ENCODE data around the gene HMCN1.

HMCN1 gene

DNA sequence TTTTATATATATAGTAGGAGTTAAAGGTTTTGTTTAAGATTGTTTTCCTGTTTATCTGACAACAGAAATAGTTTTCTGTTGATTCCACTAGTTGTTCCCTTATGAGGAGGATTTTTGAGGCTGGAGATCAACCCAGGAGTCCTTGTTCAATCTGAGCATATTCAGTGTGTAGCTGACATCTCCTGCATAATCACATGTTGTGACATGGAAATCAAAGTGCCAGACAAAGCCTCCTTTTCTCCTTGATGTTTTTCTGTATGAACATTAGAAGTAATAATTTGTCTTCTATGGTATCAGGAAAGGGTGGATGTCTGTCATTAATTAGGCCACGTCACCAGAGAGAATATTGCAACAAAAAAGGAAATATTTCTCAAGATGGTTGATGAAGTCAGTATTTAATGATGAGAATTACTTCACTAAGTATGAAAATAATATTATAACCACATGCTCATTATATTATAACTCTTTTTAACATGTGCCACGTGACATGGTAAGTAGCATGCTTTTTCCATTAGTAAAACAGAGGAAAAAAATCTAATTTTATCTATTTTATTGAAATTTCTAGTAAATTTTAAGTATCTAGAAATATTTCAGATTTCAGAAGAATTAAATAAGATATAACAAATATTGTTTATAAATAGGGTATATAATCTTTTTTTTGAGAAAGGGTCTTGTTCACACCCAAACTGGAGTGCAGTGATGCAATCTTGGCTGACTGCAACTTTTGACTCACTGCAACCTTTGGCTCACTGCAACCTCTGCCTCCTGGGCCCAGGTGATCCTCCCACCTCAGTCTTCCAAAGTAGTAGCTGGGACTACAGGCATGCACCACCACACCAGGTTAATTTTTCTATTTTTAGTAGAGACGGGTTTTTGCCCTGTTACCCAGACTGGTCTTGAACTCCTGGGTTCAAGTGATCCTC is 223.5 kb downstream of the HMCN1 start:
- DNase-seq (ENCODE audit: low read depth, low spot score) = no peak
- no CpG with 5 or more reads among the region's 3 CpGs for WGBS (ENCODE audit: insufficient coverage, insufficient read length)
- no peaks in the 10 kb centered on the region for H3K36me3 ChIP-seq (ENCODE audit: control insufficient read depth, insufficient read depth, low read length)
- H3K27me3 ChIP-seq (ENCODE audit: control insufficient read depth, insufficient read depth, low read length) = no peaks in the 10 kb centered on the region
- H3K27ac ChIP-seq (ENCODE audit: low read length) = no peak overlapping the region
- H3K9me3 ChIP-seq (ENCODE audit: control insufficient read depth, insufficient read depth, low read length) = no peaks in the 10 kb centered on the region
- H3K4me3 ChIP-seq (ENCODE audit: low read length) = no peak overlapping the region
- H3K4me1 ChIP-seq (ENCODE audit: control insufficient read depth, insufficient read depth, low read length) = no peaks in the 10 kb centered on the region

DNA sequence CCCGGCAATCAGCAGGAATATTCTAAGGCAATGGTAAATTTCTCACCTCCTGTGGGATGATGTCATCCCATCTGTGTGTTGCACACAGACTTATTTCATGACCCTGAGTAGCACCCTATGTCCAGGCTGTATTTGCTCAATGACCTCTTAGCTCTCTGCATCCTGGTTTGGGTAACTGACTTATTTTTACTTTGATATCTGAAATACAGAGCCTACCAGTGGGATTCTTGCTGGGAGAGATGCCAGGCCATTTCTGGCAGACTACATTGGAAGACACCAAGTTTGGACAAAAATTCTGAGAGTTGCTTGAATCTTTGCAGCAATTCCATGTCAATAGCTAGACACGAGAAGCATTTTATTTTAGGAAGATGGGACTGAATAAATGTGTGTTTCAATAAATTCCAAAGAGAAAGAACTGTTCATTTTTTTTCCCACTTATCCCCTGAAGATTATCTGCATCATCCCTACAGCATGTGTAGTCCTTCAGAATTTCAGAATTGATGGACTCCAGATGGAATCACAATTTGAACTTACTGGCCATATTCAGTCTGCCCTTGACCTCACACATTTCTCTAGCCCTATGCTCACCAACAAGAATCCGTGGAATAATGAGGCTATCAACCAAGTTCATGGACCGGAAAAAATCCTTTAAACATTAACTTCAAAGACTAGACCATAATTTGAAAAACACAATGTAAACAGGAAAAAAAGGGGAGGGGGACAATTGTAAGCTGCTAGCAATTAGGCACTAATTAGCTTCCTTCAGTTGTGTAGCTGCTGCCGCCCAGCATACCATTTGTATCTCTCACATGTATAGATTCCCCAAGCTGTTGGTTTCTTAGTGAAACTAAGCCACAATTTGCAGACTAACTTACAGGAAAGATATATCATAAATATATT is 226.5 kb downstream of the HMCN1 start:
- Histone ChIP-seq H3K36me3 (ENCODE audit: control insufficient read depth, insufficient read depth, low read length) (no peaks in the 10 kb centered on the region), H3K27me3 (ENCODE audit: control insufficient read depth, insufficient read depth, low read length) (no peaks in the 10 kb centered on the region), H3K4me3 (ENCODE audit: low read length) (no peak overlapping the region), H3K27ac (ENCODE audit: low read length) (no peak overlapping the region), H3K9me3 (ENCODE audit: control insufficient read depth, insufficient read depth, low read length) (no peaks in the 10 kb centered on the region), H3K4me1 (ENCODE audit: control insufficient read depth, insufficient read depth, low read length) (no peaks in the 10 kb centered on the region)
- DNase-seq (ENCODE audit: low read depth, low spot score) = no peak
- no CpG with 5 or more reads among the region's 5 CpGs for WGBS (ENCODE audit: insufficient coverage, insufficient read length)

DNA sequence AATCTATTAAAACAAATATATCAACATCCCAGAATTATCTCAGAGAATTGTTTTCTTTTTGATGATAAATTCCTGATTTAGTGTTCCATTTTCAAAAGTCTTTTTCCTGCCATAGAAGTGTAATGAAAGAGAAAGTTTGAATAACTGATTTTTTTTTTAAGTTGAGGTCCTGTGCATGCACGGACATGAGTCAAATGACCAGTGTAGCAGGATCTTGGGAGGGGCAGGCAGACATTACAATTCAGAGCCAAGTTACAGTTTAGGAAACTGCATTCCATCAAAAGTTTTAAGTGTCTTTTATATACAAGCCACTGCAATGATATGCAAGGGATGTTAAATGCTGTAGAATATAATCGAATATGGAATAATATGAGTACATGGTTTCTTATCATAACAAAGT is 227.5 kb downstream of the HMCN1 start:
- Histone ChIP-seq H3K27me3 (ENCODE audit: control insufficient read depth, insufficient read depth, low read length) (no peaks in the 10 kb centered on the region), H3K4me1 (ENCODE audit: control insufficient read depth, insufficient read depth, low read length) (no peaks in the 10 kb centered on the region), H3K4me3 (ENCODE audit: low read length) (no peak overlapping the region), H3K36me3 (ENCODE audit: control insufficient read depth, insufficient read depth, low read length) (no peaks in the 10 kb centered on the region), H3K27ac (ENCODE audit: low read length) (no peak overlapping the region), H3K9me3 (ENCODE audit: control insufficient read depth, insufficient read depth, low read length) (no peaks in the 10 kb centered on the region)
- no peak for DNase-seq (ENCODE audit: low read depth, low spot score)
- no CpG with 5 or more reads among the region's 2 CpGs for WGBS (ENCODE audit: insufficient coverage, insufficient read length)

DNA sequence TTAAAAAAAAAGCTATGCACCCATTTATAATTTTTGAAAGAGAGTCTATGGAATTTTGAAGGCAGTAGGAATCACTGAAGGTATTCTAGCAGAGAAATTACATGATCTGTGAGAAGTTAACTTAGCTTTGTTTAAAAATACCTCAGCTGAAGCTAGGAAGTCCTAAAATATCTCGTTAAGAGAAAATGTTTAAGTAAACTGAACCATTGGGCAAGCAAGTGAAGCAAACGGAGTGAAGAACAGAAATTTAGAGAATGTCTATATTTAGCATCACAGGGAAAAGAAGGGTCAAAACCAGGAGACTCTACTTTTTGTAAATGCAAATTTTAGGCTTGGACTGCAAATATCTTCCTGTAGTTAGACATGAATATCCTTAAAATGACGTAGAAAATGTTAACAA is 230.8 kb downstream of the HMCN1 start:
- no CpG with 5 or more reads among the region's 3 CpGs for WGBS (ENCODE audit: insufficient coverage, insufficient read length)
- DNase-seq (ENCODE audit: low read depth, low spot score) = no peak
- no peaks in the 10 kb centered on the region for H3K36me3 ChIP-seq (ENCODE audit: control insufficient read depth, insufficient read depth, low read length)
- H3K9me3 ChIP-seq (ENCODE audit: control insufficient read depth, insufficient read depth, low read length) = no peaks in the 10 kb centered on the region
- no peaks in the 10 kb centered on the region for H3K27me3 ChIP-seq (ENCODE audit: control insufficient read depth, insufficient read depth, low read length)
- no peak overlapping the region for H3K27ac ChIP-seq (ENCODE audit: low read length)
- no peak overlapping the region for H3K4me3 ChIP-seq (ENCODE audit: low read length)
- H3K4me1 ChIP-seq (ENCODE audit: control insufficient read depth, insufficient read depth, low read length) = no peaks in the 10 kb centered on the region

DNA sequence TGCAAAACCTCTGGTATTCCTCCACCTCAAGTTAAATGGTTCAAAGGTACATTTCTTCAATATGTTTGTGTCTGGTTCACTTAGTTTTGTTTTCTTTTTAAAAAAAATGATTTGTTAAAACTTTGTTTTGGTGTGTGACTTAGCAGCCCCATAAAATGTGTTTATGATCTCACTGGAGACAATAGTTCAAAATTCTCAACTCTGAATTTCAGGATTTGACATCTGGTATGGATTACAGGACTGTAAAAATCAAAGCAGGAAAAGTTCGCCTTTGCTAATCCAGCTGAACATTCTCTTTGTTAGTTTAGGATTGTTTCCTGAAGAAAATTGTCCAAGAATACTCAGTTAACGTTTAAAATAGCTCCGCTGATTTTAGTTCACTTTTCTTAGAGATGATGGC is 231.7 kb downstream of the HMCN1 start:
- no CpG with 5 or more reads among the region's 3 CpGs for WGBS (ENCODE audit: insufficient coverage, insufficient read length)
- H3K27ac ChIP-seq (ENCODE audit: low read length) = no peak overlapping the region
- no peaks in the 10 kb centered on the region for H3K4me1 ChIP-seq (ENCODE audit: control insufficient read depth, insufficient read depth, low read length)

DNA sequence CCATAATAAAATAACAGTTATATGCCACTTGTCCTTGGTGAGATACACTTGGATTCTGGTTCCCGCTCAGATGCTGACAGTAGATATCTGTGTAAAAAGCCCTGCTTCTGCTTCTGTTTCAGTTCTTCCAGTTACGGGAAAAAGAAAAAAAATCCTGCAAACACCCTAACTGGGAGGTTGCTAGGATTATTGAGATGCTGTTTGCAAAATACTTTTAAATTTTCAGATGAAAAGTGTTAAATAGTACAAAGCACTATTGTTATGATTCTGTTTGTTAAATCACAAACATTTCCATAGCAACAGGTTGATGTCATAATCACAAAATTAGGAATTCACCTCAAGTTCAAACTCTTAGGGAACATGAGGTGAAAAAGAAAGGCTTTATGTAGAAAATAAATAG is 232.3 kb downstream of the HMCN1 start:
- no peaks in the 10 kb centered on the region for H3K36me3 ChIP-seq (ENCODE audit: control insufficient read depth, insufficient read depth, low read length)
- no peak overlapping the region for H3K4me3 ChIP-seq (ENCODE audit: low read length)
- no peaks in the 10 kb centered on the region for H3K27me3 ChIP-seq (ENCODE audit: control insufficient read depth, insufficient read depth, low read length)
- no CpG with 5 or more reads among the region's 2 CpGs for WGBS (ENCODE audit: insufficient coverage, insufficient read length)
- no peaks in the 10 kb centered on the region for H3K4me1 ChIP-seq (ENCODE audit: control insufficient read depth, insufficient read depth, low read length)
- no peak overlapping the region for H3K27ac ChIP-seq (ENCODE audit: low read length)
- no peaks in the 10 kb centered on the region for H3K9me3 ChIP-seq (ENCODE audit: control insufficient read depth, insufficient read depth, low read length)
- no peak for DNase-seq (ENCODE audit: low read depth, low spot score)

More for the DNA sequence above, 231.7 kb downstream of the HMCN1 start:
- no peak overlapping the region for H3K4me3 ChIP-seq (ENCODE audit: low read length)
- no peaks in the 10 kb centered on the region for H3K36me3 ChIP-seq (ENCODE audit: control insufficient read depth, insufficient read depth, low read length)
- no peaks in the 10 kb centered on the region for H3K9me3 ChIP-seq (ENCODE audit: control insufficient read depth, insufficient read depth, low read length)
- no peak for DNase-seq (ENCODE audit: low read depth, low spot score)
- H3K27me3 ChIP-seq (ENCODE audit: control insufficient read depth, insufficient read depth, low read length) = no peaks in the 10 kb centered on the region

DNA sequence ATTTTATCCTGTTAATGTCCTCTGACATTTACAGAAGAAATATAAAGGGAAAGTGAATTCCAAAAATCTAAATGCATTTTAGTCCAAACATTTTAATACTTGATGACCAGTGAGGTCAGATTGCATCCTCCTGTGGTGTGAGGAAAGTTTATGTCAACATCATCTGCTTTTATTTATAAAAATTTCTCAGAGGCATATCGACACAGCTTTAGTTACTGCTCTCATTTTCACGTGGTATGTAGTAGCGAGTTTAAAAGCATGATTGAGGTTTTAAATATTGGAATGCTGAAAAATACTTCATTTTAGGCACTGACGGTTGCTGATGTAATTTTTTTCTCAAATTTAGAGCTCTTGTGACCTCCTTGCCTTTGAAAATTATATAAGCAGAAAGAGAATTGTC is 234.8 kb downstream of the HMCN1 start:
- no peak for DNase-seq (ENCODE audit: low read depth, low spot score)
- Histone ChIP-seq H3K27ac (ENCODE audit: low read length) (no peak overlapping the region), H3K4me3 (ENCODE audit: low read length) (no peak overlapping the region), H3K27me3 (ENCODE audit: control insufficient read depth, insufficient read depth, low read length) (no peaks in the 10 kb centered on the region), H3K36me3 (ENCODE audit: control insufficient read depth, insufficient read depth, low read length) (no peaks in the 10 kb centered on the region), H3K9me3 (ENCODE audit: control insufficient read depth, insufficient read depth, low read length) (no peaks in the 10 kb centered on the region), H3K4me1 (ENCODE audit: control insufficient read depth, insufficient read depth, low read length) (no peaks in the 10 kb centered on the region)
- no CpG with 5 or more reads among the region's 4 CpGs for WGBS (ENCODE audit: insufficient coverage, insufficient read length)

DNA sequence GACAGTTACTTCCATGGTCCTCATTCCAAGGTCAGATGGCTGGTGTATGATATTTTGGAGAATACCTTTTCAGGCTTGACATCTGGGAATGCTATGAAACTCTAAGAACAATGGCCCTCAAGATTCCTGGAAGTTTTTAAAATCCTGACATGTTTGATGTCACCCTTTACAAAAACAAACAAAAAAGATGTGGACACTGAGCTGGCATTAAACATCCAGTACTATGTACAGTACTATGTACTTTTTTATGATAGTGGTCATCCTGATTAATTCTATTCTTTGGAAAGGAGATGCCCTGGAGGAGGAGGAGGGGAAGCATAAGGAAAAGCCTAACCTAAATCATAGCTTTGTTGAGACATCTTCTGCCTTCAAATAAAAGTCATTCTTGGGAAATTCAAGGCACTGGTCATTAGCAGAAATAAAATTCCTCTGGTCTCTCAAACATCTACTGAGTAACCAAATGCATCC is 235.4 kb downstream of the HMCN1 start:
- Histone ChIP-seq H3K4me3 (ENCODE audit: low read length) (no peak overlapping the region), H3K36me3 (ENCODE audit: control insufficient read depth, insufficient read depth, low read length) (no peaks in the 10 kb centered on the region), H3K27ac (ENCODE audit: low read length) (no peak overlapping the region), H3K9me3 (ENCODE audit: control insufficient read depth, insufficient read depth, low read length) (no peaks in the 10 kb centered on the region), H3K4me1 (ENCODE audit: control insufficient read depth, insufficient read depth, low read length) (no peaks in the 10 kb centered on the region), H3K27me3 (ENCODE audit: control insufficient read depth, insufficient read depth, low read length) (no peaks in the 10 kb centered on the region)
- no peak for DNase-seq (ENCODE audit: low read depth, low spot score)

DNA sequence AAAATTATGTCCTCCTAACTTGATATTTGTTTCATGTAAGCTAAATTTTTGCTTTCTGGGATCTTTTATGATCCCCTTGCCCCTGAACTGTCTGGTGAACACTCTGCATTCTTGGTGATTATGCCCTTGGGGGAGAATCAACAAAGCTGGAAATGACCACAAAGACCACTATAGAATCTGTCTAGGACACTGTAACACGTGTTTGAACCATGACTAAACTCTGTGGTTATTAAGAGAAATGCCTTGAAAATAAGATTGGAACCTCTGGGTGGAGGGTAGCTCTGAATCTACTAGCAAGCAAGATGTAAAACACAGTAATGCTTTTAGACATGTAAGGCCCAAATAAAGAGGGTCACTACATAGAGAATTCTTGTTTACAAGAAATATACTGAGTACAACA is 237.5 kb downstream of the HMCN1 start:
- H3K4me1 ChIP-seq (ENCODE audit: control insufficient read depth, insufficient read depth, low read length) = no peaks in the 10 kb centered on the region; the same call in 1 of the 2 replicates
- DNase-seq (ENCODE audit: low read depth, low spot score) = no peak
- no peak overlapping the region for H3K4me3 ChIP-seq (ENCODE audit: low read length)
- H3K9me3 ChIP-seq (ENCODE audit: control insufficient read depth, insufficient read depth, low read length) = no peaks in the 10 kb centered on the region
- no peaks in the 10 kb centered on the region for H3K36me3 ChIP-seq (ENCODE audit: control insufficient read depth, insufficient read depth, low read length)
- no CpG with 5 or more reads among the region's 1 CpG for WGBS (ENCODE audit: insufficient coverage, insufficient read length)
- no peaks in the 10 kb centered on the region for H3K27me3 ChIP-seq (ENCODE audit: control insufficient read depth, insufficient read depth, low read length)
- H3K27ac ChIP-seq (ENCODE audit: low read length) = no peak overlapping the region

DNA sequence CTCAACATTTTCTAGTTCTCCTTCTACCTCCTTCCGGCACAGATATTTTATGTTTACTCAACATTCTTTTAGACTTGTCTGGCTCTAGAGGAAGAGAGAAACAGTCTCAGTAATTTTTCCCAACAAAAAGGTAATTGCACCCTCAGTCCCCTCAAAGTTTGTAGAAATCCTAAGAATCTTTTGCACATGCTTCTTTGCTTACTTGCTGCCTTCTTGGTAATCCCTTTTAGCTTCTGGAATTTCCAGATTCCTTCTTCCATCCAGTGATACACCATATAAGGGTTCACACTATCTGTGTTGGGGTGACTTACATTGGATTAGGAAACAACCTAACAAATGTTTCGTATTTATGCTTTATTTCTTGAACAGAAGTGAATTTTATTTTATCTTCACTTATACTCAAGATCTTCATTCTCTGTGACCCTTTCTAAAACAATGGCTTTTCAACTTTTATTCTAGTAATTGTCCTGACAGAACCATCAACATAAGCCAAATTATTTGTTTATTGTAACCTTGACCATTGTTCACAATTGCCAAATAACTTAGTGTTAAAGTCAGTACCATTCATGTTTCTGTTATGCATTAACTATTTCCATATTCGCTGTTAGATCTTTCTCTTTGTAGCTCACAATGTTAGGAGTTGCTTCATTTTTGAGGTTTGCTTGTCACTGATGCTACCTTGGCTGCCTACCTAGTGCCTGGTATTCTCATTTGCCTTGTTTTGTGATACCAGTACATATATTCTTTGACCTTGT is 238.1 kb downstream of the HMCN1 start:
- Histone ChIP-seq H3K9me3 (ENCODE audit: control insufficient read depth, insufficient read depth, low read length) (no peaks in the 10 kb centered on the region), H3K27ac (ENCODE audit: low read length) (no peak overlapping the region), H3K4me1 (ENCODE audit: control insufficient read depth, insufficient read depth, low read length) (no peaks in the 10 kb centered on the region; the same call in 1 of the 2 replicates), H3K36me3 (ENCODE audit: control insufficient read depth, insufficient read depth, low read length) (no peaks in the 10 kb centered on the region), H3K27me3 (ENCODE audit: control insufficient read depth, insufficient read depth, low read length) (no peaks in the 10 kb centered on the region), H3K4me3 (ENCODE audit: low read length) (no peak overlapping the region)
- WGBS (ENCODE audit: insufficient coverage, insufficient read length) = no CpG with 5 or more reads among the region's 3 CpGs
- DNase-seq (ENCODE audit: low read depth, low spot score) = no peak

All from iPS DF 6.9 (cell line).